Mesodermal cell (in vitro differentiated cells): Measurements from ENCODE around the gene ADAM33.

Source experiments
- H3K27ac ChIP-seq: 2 replicates; pipeline ENCODE4 v1.7.0; 2013; ENCODE audit warnings: mild to moderate bottlenecking, low read depth, low read length, moderate library complexity; ENCODE audit not compliant: severe bottlenecking
- H3K36me3 ChIP-seq: 2 replicates; pipeline ENCODE4 v1.7.1; 2013; ENCODE audit warnings: mild to moderate bottlenecking, low read length, moderate library complexity; ENCODE audit not compliant: control insufficient read depth, insufficient read depth
- H3K4me1 ChIP-seq: one replicate; pipeline ENCODE4 v1.7.1; 2013; ENCODE audit warnings: mild to moderate bottlenecking, low read length; ENCODE audit not compliant: insufficient read depth, control insufficient read depth, poor library complexity, severe bottlenecking
- H3K4me3 ChIP-seq: 2 replicates; pipeline ENCODE4 v1.7.0; 2013; ENCODE audit warnings: low read length, control low read depth, mild to moderate bottlenecking; ENCODE audit not compliant: insufficient read depth, poor library complexity, severe bottlenecking; ENCODE audit errors: extremely low read depth
- H3K9me3 ChIP-seq: 2 replicates; pipeline ENCODE4 v1.7.1; 2013; ENCODE audit warnings: mild to moderate bottlenecking, low read length, moderate library complexity; ENCODE audit not compliant: control insufficient read depth
- WGBS, 2 experiments: methylation state at CpG; one replicate each; pipeline ENCODE4 v1.1.5; 2013; ENCODE audit warnings: missing lambda C conversion rate in 2 of 2; ENCODE audit not compliant: insufficient coverage in 2 of 2; 5-methylcytosine and 5-hydroxymethylcytosine counted together

ADAM33 gene

DNA sequence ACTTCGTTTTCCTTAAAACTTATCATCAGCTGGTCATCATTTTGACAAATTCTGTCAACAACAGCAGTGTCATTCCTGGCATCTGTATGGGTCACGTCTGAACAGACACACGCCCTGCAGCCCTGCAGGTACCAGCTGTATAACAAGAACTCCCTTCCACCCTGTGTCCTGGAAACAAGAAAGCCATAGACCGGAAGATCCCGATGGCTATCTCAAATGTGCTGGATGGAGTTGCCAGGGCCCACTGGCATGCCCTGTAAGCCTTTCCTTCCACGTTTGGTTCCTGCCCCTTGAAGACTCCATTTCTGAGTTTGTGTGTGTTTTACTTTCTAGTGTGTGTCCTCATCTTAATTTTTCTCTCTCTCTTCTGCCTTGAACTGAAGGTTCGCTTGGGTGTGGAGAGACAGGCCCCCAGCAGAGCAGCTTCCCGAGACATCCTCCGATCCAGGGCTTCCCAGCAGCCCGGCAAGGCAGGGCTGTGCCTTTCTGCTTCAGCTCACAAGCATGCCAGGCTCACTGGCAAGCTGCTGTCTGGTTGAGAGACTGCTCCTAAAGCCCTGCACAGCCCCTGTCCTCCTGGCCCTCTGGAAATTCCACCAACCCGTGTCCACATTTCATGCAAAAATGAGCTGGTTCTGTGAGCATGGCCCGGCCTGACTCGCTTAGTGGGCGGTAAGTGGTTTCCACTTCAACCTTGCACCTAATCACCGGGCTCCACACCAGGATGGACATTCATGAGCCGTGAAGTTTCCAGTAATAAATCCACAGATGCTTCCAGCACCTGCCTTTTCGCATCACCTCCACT, 27.3 kb downstream of the ADAM33 start:
- Histone ChIP-seq H3K9me3 (peaks cover 4% of the 10 kb centered on the region), H3K36me3 (peaks cover 7% of the 10 kb centered on the region), H3K27ac (no peak overlapping the region), H3K4me1 (no peaks in the 10 kb centered on the region), H3K4me3 (no peak overlapping the region)
- WGBS, 2 experiments = 90 to 94% methylated on average over 13 to 14 of the region's 17 CpGs

DNA sequence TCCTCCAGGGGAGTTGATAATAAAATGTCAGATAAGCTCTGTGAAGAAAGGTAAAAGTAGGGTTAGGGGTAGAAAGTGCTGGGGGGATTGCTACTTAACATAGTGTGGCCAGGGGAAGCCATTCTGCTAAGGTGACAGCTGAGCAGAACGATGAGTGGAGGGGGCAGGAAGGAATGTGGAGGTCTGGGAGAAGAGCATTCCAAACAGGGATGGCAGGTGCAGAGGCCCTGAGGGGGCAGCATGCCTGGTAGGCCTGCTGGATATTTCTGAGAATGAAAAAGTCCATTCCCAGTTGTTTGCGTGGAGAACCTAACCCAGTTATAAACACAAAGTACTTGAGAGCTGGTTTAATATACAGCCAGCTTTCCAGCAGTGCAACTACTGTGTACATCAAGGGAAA, 27.9 kb downstream of the ADAM33 start:
- no peak overlapping the region for H3K4me3 ChIP-seq
- H3K27ac ChIP-seq = no peak overlapping the region
- H3K9me3 ChIP-seq = peaks cover 4% of the 10 kb centered on the region
- H3K36me3 ChIP-seq = peaks cover 10% of the 10 kb centered on the region
- no peaks in the 10 kb centered on the region for H3K4me1 ChIP-seq
- 67% methylated on average over 2 of the region's 2 CpGs for WGBS, 2 experiments

DNA sequence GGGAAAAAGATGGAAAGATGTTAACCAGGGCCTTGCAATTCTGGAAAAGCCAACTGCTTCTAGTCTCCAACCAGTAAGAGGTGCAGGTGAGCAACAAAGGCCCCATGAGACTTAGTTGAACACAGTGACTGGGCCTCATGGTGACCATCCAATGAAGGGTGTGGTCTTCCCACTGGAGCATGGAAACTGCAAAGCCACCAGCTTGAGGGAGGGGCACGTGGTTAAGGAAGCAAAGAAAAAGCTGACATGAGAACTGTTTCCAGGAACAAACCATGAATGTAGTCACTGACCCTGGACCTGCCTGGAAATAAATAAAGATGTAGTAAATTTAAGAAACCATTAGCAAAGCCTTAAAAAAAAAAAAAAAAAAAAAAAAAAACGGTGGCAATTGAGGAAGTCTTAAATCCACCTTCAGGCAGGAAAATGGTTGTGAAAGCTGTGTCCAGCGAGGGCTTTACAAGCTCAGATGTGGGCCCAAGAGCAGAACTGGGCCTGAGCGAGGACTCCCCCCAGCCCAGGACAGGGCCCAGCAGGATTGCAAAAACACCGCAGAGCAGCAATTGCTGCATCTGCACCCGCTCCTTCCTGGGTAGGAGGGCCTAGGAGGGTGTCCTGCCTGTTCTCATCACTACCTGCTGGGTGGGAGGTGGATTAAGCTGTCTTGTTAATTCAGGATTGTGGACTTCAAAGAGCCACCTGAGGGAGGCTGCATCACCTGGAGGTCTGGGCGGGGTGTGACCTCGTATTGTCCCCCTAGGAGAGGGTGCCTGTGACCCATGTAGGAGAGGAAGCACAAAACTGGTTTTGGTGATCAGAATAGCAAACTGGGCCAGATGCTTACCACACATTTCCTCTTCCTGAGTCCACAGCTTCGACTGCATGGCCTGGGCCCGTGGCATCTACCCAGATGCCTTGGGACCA, 28.9 kb downstream of the ADAM33 start:
- Histone ChIP-seq H3K27ac (no peak overlapping the region), H3K4me3 (no peak overlapping the region), H3K4me1 (no peaks in the 10 kb centered on the region), H3K36me3 (peaks cover 10% of the 10 kb centered on the region), H3K9me3 (peaks cover 4% of the 10 kb centered on the region)
- 94 to 98% methylated on average over 9 of the region's 10 CpGs for WGBS, 2 experiments

DNA sequence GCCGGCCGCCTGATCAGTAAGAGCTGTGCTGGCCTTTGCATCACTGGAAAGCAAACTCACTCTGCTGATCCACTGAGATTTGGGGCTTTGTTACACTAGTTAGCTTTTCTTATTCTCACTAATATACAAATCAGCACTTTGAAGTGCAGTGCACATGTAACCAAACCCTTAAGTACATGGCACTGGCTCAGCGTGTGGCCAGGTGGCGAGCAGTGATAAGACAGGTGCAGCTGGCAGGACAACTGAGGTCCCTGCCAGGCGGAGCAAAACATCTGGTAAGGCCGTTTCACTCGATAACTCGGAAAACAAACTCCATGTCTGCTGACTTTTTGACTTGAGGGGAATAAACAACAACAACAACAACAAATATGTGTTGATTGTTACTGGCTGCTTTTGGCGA, 29.6 kb downstream of the ADAM33 start:
- 94 to 96% methylated on average over 4 to 7 of the region's 9 CpGs for WGBS, 2 experiments
- Histone ChIP-seq H3K27ac (no peak overlapping the region), H3K36me3 (peaks cover 10% of the 10 kb centered on the region), H3K9me3 (peaks cover 4% of the 10 kb centered on the region), H3K4me3 (no peak overlapping the region), H3K4me1 (no peaks in the 10 kb centered on the region)

DNA sequence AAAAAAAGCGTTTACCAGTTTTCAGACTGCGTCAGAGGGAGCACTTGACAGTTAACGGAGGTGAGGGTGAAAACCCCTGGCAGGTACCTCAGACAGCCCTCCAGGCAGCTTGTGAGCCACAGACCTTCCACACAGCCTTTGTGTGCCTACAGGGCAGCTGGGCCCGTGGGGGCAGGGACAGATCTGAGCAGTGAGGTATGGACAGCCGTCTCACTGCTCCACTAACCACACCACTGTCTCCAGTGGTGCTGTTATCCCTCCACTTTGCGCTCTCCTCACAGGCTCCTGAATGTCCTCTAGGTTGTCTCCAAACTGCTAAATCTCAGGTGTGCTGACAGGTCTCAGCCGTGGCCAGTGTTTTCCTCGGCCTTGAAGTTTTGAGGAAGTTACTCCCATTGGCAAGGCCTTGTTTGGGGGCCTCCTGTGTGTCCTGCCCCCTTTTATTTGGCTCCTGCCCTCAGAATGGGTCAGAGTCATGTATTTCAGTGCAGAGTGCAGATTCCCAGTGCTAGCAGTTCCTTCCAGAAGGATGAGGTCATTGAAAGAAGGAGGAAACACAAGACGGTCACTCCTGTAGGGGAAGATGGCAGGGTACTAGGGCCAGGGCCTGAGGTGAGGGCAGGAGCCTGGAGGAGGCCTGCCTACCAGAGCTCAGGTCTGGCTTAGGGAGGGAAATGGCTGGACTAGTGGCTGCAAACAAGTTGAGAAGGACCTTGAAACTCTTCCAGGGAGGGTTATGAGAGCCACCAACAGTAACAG, 30.4 kb downstream of the ADAM33 start:
- peaks cover 4% of the 10 kb centered on the region for H3K9me3 ChIP-seq

DNA sequence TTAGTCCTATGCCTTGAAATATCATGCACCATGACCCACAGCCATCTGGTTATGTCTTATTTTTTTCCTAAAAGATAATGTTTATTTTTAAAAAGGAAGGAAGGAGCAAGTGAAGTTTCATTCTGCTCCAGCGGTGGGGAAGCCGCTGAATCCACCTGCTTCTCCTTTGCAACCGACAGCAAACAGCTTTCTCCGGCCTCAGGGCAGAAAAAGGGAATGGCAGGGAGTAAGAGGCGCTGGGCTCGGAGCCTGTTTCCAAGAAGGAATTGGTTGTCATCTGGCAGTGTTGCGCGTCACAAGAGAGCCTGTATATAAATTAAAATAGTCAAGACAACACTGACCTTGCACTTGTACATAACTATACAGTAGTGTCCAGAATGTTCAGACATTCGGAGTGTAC, 32.9 kb downstream of the ADAM33 start:
- Histone ChIP-seq H3K36me3 (peaks cover 12% of the 10 kb centered on the region), H3K27ac (no peak overlapping the region), H3K4me1 (no peaks in the 10 kb centered on the region), H3K9me3 (no peaks in the 10 kb centered on the region), H3K4me3 (no peak overlapping the region)
- 98 to 100% methylated on average over 4 of the region's 9 CpGs for WGBS, 2 experiments

More for the DNA sequence above, 30.4 kb downstream of the ADAM33 start:
- Histone ChIP-seq H3K27ac (no peak overlapping the region), H3K36me3 (peaks cover 10% of the 10 kb centered on the region), H3K4me3 (no peak overlapping the region), H3K4me1 (no peaks in the 10 kb centered on the region)
- WGBS, 2 experiments = 90% methylated on average over 7 to 9 of the region's 9 CpGs

DNA sequence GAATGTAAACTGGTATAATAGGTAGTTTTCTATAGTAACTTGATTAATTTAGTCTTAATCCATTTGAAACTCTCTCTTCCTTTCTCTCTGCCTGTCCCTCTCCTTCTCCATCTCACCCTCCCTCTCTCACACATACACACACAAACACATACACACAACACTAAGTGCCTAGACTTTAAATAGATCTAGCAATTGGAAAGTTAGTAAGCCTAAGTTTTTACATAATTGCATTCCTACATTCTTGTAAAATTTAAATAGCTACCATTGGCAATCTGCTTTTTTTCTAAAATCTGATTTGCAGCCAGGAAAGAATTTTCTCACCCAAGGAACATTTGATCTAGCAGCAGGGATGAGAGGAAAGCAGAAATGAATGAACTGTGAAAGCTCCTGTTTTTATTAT, 34.3 kb downstream of the ADAM33 start:
- no peak overlapping the region for H3K27ac ChIP-seq
- no peaks in the 10 kb centered on the region for H3K4me1 ChIP-seq
- H3K4me3 ChIP-seq = no peak overlapping the region
- no peaks in the 10 kb centered on the region for H3K9me3 ChIP-seq
- H3K36me3 ChIP-seq = peaks cover 19% of the 10 kb centered on the region

DNA sequence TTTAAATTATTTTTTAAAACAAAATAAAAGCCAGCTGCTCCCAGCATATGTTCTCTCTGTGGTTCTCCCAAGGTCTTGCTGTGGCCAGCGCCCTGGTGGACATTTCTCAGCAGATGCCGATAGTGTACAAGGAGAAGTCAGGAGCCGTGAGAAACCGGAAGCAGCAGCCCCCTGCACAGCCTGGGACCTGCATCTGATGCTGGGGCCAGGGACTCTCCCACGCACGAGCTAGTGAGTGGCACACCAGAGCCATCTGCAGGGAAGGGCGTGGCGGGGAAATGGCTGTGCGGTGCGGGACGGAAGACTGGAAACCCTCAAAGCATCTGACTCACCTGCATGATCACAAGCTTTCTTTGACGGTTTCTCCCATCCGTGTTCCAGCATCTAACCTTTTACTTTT, 35.2 kb downstream of the ADAM33 start:
- Histone ChIP-seq H3K27ac (no peak overlapping the region), H3K9me3 (no peaks in the 10 kb centered on the region), H3K4me3 (no peak overlapping the region), H3K36me3 (peaks cover 19% of the 10 kb centered on the region), H3K4me1 (no peaks in the 10 kb centered on the region)
- 93 to 95% methylated on average over 9 to 11 of the region's 13 CpGs for whole genome bisulfite sequencing, 2 experiments

DNA sequence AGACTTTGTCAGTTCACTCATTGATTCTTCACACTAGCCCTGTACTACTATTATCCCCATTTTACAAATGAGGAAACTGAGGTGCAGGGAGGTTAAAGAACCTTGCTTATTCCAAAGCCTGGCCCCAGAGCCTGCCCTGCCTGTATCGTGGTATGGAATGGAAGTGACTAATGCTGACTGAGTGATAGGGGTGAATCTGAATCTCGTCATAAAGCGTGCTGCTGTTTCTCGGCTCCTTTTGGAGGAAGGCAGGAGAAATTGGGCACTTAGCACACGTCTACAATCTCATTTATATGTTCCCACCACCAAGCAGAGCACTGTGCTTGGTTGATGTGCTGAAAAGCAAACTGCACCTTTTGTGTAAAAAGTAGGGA, 35.8 kb downstream of the ADAM33 start:
- WGBS, 2 experiments = 83 to 100% methylated on average over 1 to 2 of the region's 5 CpGs
- Histone ChIP-seq H3K4me3 (no peak overlapping the region), H3K27ac (no peak overlapping the region), H3K36me3 (peaks cover 19% of the 10 kb centered on the region), H3K9me3 (no peaks in the 10 kb centered on the region), H3K4me1 (no peaks in the 10 kb centered on the region)

DNA sequence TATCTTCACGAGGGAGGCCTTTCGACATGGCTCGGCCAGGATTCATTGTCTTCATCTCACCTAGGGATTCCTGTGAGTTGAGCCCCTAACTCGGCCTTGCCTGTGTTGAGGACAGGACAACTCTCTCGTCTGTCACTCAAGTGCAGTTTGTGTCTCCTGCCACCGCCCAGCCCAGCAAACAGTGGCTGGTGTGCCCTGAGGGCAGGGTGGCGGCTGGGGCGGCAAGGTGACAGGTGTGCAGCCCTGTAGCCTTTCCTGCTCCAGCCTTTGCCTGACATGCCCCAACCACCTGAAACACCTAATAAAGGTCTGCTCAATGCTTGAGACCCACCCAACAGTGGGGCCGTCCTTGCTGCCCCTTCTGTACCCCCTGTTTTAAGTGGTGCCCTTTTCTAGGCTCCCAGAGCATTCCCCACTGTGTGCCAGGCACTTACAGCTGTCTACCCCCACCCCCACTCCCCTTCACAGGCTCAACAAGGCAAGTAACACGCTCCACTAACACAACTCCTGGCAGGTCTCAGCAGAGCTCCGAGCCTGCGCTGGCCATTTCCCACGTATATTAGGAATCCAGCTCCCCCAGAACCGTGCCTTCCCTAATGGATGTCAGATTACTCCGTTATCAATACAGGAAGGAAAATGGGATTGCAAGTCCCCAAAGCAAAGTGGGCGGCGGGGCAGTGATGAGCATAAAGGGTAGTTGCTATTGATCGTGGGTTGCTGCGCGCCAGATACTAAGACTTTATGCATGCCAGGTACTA, 36.3 kb downstream of the ADAM33 start:
- Histone ChIP-seq H3K9me3 (peaks cover under 1% of the 10 kb centered on the region), H3K27ac (no peak overlapping the region), H3K4me1 (no peaks in the 10 kb centered on the region), H3K4me3 (no peak overlapping the region), H3K36me3 (peaks cover 19% of the 10 kb centered on the region)
- WGBS, 2 experiments = 91 to 98% methylated on average over 18 to 19 of the region's 20 CpGs
